A549 treated with RU486 at 1 μM for 4 hours (cell line): Measurements from ENCODE around the gene KCNJ10. TPM values are rescaled to one million over a fixed set of nuclear protein-coding genes. Genes with fewer than 3 reads are reported as not detected.

Source experiments
- total RNA-seq: library from RNA; stranded (reverse); fragments of 200-300 nt; extraction: Qiagen RNA extraction; gene quantifications from 5 replicates; pipeline ENCODE4 v1.2.3, GENCODE V29; 2022; ENCODE audit warnings: low read depth

KCNJ10 gene
- not detected in 5 replicates for total RNA-seq

DNA sequence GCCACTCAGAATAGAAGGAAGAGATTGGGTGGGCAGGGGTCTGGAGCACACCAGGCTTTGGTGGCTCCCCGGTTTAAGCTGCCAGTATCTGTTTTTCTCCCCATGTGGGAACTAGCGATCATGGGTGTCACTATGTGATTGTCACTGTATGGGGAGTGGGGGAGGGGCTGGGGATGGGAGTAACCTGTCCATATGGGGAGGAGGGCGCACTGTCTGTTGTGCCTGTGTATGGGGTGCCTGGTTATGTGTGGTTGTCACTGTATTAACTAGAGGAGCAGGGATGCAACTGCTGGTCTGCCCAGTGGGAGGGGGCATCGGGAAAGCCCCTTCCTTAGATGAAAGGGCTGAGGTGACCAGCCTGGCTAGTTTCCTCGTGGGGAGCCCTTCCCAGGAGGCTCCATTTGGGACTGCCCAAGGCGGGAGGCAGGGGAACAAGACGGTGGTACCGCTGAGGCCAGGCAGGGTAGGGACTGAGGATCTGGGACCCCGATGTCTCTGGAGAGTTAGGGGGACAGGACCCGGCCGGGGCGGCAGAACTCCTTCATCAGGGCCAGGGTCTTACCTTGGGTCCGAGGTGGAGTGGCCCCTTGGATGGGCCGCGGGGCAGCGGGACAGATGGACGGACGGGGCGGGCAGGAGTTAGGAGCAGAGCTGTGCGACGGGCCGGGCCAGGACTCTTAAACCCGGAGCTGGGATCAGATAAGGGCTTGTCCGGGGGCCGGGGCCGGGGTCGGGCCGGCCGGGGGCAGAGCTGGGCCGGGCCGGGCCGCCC, at the start of gene KCNJ10:
TSS of gene KCNJ10 (minus strand) at position 701 of the 772 bp plus-strand sequence. CDS start 27,628 bp downstream, outside the sequence.

DNA sequence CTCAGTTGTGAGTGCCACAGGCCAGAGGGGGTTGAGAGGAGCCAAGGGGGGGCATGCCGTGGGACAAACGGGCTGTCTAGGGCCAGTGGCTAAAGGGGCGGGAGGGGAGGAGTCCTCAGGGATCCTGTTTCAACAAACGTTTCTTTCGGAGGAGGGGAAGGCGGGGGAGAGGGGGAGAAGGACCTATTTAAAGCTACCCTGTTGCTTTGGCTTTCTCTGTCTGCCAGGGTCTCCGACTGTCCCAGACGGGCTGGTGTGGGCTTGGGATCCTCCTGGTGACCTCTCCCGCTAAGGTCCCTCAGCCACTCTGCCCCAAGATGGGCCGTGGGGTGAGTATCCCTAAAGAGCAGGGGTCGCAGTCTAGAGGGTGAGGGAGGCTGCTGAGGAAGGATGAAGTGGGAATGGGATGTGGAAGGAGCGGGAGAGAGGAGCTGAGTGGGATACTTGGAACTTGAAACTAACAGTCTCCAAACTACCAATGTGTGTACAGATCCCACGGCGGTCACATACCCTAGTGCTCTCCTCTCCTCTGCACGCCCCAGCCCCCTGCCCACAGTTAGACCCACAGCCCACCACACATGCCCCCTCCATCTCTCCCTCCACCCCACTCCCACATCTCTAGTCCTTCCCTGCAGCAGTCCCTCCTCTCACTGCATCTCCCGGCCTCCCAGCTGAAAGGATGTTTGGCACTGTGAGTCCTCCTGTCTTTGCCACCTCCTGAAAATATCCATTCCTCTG, 45.8 kb upstream of the KCNJ10 start, which contains the start of gene ATP1A2:
TSS of gene ATP1A2 (plus strand) at position 215 of the 738 bp plus-strand sequence. CDS start at position 318, 103 bp downstream.

DNA sequence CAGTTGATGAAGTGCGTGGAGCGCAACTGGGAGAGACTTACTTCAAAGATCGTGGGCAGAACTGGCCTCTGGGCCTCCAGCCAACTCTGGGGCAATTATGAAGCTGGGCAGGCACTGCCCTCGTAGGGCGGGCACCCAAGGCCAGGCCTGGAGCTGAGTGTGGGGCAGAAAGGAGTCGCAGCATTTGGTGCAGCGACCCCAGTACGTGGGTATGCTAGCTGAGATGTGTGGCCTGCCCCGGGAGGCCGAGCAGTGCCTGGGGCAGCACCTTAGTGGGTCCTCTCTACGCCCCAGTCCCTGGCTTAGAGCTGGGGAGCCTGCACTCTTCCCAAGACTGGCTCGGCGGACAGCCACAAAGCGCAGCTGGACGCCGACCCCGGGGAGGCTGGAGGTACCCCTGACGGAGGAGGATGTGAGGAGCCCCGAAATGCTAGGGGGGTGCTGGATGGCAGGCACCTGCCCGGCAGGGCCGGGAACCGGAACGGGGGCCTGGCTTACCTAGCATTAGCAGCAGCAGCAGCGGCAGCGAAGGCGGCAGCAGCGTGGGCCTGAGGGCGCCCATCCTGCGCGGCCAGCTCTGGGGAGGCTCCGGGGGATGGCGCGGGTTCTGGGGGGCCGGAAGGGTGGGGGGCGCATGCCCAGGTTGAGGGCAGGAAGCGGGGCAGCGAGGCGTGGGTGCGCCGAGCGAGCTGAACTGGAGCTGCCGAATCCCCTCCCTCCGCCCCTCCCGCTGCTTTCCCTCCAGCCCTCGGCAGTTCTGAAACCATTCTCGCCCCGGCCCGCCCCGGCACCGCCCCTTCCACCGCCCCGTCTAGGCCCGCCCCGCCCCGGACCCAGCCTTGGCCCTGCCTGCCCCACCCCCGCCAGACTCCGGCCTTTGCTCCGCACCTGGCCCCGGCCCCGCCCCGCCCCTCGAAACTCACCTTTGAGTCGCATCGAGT, 28.2 kb upstream of the KCNJ10 start, which contains the start of gene IGSF8:
TSS of gene IGSF8 (minus strand) at position 709 of the 941 bp plus-strand sequence. CDS start at position 562, 147 bp downstream.

DNA sequence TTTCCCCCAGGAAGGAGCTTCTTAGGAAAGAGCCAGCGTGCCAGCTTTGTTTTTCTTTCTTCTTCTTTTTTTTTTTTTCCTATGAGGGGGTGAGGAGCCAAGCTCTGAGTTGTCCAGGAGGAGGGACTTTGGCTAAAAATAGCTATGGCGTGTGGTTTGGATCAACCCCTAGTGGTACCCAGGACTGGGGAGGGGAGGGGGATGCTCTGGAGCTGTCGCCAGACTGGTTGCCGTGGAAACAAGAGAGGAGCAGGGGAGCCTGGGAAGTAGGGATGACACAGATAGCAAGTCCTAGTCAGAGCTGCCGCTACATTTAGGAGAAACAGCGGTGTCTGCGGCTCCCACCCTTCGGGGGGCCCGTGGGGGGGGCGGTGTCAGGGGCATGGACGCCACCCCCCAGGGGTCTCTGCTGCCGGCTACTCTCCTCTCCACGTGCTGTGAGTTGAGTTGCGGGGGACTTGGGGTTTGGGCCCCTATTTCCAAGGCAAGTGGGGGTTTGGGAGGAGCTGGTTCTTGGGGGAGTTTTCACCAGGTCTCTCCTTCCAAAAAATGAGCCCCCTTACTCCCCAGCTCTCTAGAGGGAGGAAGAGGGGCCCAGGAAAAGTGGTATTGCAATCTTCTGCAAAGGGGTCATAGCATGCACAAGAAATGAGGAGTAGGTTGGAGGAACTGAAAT, 11.4 kb upstream of the KCNJ10 start, which contains the start of gene KCNJ9:
TSS of gene KCNJ9 (plus strand) at position 278 of the 676 bp plus-strand sequence. CDS start 2,493 bp downstream, outside the sequence.

DNA sequence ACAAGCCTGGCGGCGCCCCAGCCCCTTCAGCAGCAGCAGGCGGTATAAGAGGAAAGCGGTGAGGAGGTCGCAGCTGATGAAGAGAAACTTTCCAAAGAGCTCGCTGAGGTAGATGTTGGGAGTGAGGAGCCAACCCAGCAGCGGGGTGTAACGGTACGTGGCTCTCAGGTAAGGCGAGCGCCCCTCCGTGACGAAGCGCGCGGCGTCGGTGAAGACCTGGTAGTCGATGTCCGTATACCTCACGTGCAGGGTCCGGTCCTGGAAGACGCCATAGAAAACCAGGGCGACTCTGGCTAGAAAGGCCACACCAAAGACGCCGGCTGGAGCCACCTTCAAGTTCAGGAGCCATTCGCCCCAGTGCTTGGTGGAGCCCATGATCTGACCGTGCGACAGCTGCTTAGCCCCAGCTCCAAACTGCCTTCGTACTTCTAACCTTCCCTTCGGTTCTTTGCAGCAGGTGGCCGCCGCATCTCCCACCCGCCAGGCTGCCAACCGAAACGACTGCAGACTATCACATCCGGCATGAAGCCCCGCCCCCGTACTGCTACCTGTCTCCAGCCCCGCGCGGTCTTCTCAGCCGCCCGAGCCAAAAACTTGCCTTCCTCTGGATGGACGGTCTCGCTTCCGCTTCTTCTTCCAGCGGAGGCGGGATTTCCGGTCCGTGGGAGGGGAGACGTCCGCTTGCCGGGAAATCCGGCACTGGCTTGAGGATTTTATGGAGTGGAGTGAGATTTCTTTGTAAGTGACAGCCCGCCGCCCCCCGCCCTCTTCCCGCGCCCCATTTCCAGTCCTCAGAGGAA, 38.4 kb downstream of the KCNJ10 start, which contains the start of gene PIGM:
TSS of gene PIGM (minus strand) at position 626 of the 800 bp plus-strand sequence. CDS start at position 375, 251 bp downstream.

DNA sequence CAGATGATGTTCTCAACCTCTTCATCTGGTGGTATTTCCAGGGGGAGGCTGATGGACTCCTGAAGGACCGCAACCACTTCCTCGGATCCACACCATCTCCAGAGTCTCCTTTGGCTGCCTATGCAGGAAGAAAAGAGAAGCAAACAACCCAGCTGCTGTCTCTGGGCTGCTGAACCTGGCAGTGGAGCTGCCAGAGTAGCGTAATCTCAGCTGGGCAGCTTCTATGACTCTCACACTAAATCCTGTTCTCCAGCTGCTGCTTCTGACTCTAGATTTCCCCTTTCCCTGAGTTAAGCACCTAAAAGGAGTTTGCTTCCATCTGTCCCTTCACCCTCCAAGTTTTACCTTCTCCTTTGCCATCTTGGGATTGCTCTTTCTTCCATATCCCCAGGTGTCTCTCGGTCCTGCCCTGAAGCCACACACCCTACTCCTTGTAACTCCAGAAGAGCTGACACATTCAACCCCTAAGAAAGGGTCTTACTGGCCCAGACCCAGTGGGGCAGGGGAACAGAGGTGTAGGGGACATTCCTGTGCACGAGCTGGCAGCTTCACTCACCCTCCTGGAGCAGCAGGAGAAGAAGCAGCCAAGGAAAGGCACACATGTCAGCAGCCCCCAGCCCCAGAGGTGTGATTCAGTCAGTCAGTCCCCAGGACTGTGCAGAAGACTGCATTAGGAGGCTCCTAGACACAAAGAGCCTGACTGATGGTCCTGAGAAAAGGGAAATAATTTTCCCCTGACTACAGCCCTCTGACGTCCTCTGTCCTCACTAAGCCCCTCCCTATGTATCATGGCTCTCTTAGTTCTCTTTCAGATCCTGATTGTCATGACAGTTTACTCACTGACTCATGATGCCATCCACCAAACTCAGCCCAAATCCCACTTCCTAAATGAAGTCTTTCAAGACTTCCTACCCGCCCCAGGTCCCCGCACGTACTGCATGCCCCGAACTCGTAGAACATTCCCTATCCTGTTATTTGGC, 116.1 kb downstream of the KCNJ10 start, which contains the start of gene SLAMF9:
TSS of gene SLAMF9 (minus strand) at position 702 of the 980 bp plus-strand sequence. CDS start at position 602, 100 bp downstream.

Other genes starting within 250 kb of the KCNJ10 start
- not detected in 5 replicates for gene SLAMF8, start 243.3 kb downstream of the KCNJ10 start, total RNA-seq
- 0.07 TPM in 1 of 5 replicates, not detected in the others for gene VSIG8, start 207.5 kb downstream of the KCNJ10 start, total RNA-seq
- 0.49 to 1.1 TPM (median 0.66 TPM) in 5 replicates for gene CFAP45, start 170.0 kb downstream of the KCNJ10 start, total RNA-seq
- 1,006 to 1,095 TPM (median 1,081 TPM) in 5 replicates for gene TAGLN2, start 144.7 kb downstream of the KCNJ10 start, total RNA-seq
- gene IGSF9, start 124.5 kb downstream of the KCNJ10 start, total RNA-seq = 0.17 to 0.27 TPM (median 0.22 TPM) in 5 replicates
- gene SLAMF9, start 115.9 kb downstream of the KCNJ10 start, total RNA-seq = 0.27 to 0.61 TPM (median 0.45 TPM) in 4 of 5 replicates, not detected in the other
- 2.5 to 5.0 TPM (median 4.6 TPM) in 5 replicates for gene PIGM, start 38.2 kb downstream of the KCNJ10 start, total RNA-seq
- not detected in 5 replicates for gene KCNJ9, start 11.4 kb upstream of the KCNJ10 start, total RNA-seq
- gene IGSF8, start 28.5 kb upstream of the KCNJ10 start, total RNA-seq = 5.6 to 10.4 TPM (median 8.4 TPM) in 5 replicates
- gene ATP1A2, start 45.6 kb upstream of the KCNJ10 start, total RNA-seq = 0.03 to 0.04 TPM (median 0.03 TPM) in 3 of 5 replicates, not detected in the others
- gene ATP1A4, start 81.4 kb upstream of the KCNJ10 start, total RNA-seq = not detected in 5 replicates
- not detected in 5 replicates for gene CASQ1, start 120.4 kb upstream of the KCNJ10 start, total RNA-seq
- 190 to 210 TPM (median 195 TPM) in 5 replicates for gene PEA15, start 135.2 kb upstream of the KCNJ10 start, total RNA-seq
- 43.4 to 52.8 TPM (median 51.7 TPM) in 5 replicates for gene DCAF8, start 192.4 kb upstream of the KCNJ10 start, total RNA-seq
- 20.5 to 32.1 TPM (median 23.6 TPM) in 5 replicates for gene PEX19, start 215.0 kb upstream of the KCNJ10 start, total RNA-seq